IPS-NIHi7 (cell line): ENCODE data around the gene TAF11.
A peak's percentile ranks its signal among the peaks of the same experiment; 100 is the strongest.
"Not testable (repeated sequence)": the region's sequence is repeated elsewhere in the genome, so short reads cannot be mapped to it uniquely, and the experiment has no call there.

Source experiments
- DNase-seq: peaks from one replicate; pipeline ENCODE4 v3.0.0; 2012; ENCODE audit warnings: mixed read lengths; ENCODE audit errors: extremely low spot score

Gene TAF11

GRCh38 chr6:34865107-34865506, 22.7 kb downstream of the TAF11 start:
- DNase-seq, result no peak

GRCh38 chr6:34864007-34864406, 23.8 kb downstream of the TAF11 start:
- DNase-seq, result no peak

GRCh38 chr6:34860776-34861175, 27.1 kb downstream of the TAF11 start:
- DNase-seq, result no peak

GRCh38 chr6:34859951-34860350, 27.9 kb downstream of the TAF11 start:
- DNase-seq, result no peak

GRCh38 chr6:34858681-34859080, 29.2 kb downstream of the TAF11 start:
- peak; percentile 26 for DNase-seq

GRCh38 chr6:34855463-34855862, 32.4 kb downstream of the TAF11 start:
- peak; percentile 37 for DNase-seq

GRCh38 chr6:34852406-34853085, 35.3 kb downstream of the TAF11 start:
- DNase-seq, result no peak

GRCh38 chr6:34851361-34851760, 36.5 kb downstream of the TAF11 start:
- no peak for DNase-seq

GRCh38 chr6:34849066-34849465, 38.8 kb downstream of the TAF11 start:
- DNase-seq, result not testable (repeated sequence)

GRCh38 chr6:34839666-34840352, 48.0 kb downstream of the TAF11 start:
- DNase-seq, result no peak

- no peak for DNase-seq
Observed at GRCh38 chr6:34837528-34837927, 50.3 kb downstream of the TAF11 start.

GRCh38 chr6:34836451-34836850, 51.4 kb downstream of the TAF11 start:
- DNase-seq, result no peak

GRCh38 chr6:34836008-34836407, 51.8 kb downstream of the TAF11 start:
- no peak for DNase-seq

- no peak for DNase-seq
Observed at GRCh38 chr6:34834789-34835518, 52.9 kb downstream of the TAF11 start.

- no peak for DNase-seq
Observed at GRCh38 chr6:34832942-34833341, 54.9 kb downstream of the TAF11 start.

GRCh38 chr6:34829137-34829536, 58.7 kb downstream of the TAF11 start:
- DNase-seq, result no peak
